Sigmoid colon (tissue), 4 donors: ENCODE results near the gene DCLRE1C.
"Not testable (repeated sequence)": the region's sequence is repeated elsewhere in the genome, so short reads cannot be mapped to it uniquely, and the experiment has no call there.

Experiments
- EP300 ChIP-seq, 4 donors: sonication (generic); formaldehyde crosslinking; IDR thresholded peaks; one replicate each; pipeline ENCODE4 v1.6.1; 2017; ENCODE audit warnings: antibody characterized with exemption in 4 of 4
- POLR2A ChIP-seq, 2 donors: fragments of 450-650 bp; IDR thresholded peaks; one replicate each; pipeline ENCODE4 v1.6.1; 2016; ENCODE audit warnings: antibody characterized with exemption in 2 of 2, mild to moderate bottlenecking in 2 of 2, moderate library complexity in 2 of 2
- POLR2AphosphoS5 ChIP-seq, 4 donors: sonication (generic); formaldehyde crosslinking; IDR thresholded peaks; one replicate each; pipeline ENCODE4 v1.6.1; 2017; ENCODE audit warnings: antibody characterized with exemption in 4 of 4
- TF ChIP-seq, protein P1 (sequence below), 4 experiments: fragments of 450-650 bp in 3 of 4; fragments of 200-600 bp in 1 of 4; IDR thresholded peaks; one replicate each; pipeline ENCODE4 v1.5.1; 2016 to 2019; ENCODE audit warnings: antibody characterized with exemption in 4 of 4, mild to moderate bottlenecking in 3 of 4, moderate library complexity in 2 of 4

DNA sequence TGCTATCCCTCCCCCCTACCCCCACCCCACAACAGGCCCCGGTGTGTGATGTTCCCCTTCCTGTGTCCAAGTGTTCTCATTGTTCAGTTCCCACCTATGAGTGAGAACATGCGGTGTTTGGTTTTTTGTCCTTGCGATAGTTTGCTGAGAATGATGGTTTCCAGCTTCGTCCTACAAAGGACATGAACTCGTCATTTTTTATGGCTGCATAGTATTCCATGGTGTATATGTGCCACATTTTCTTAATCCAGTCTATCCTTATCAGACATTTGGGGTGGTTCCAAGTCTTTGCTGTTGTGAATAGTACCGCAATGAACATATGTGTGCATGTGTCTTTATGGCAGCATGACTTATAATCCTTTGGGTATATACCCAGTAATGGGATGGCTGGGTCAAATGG lies 89.4 kb downstream of the DCLRE1C start:
- TF ChIP-seq, protein P1, sequence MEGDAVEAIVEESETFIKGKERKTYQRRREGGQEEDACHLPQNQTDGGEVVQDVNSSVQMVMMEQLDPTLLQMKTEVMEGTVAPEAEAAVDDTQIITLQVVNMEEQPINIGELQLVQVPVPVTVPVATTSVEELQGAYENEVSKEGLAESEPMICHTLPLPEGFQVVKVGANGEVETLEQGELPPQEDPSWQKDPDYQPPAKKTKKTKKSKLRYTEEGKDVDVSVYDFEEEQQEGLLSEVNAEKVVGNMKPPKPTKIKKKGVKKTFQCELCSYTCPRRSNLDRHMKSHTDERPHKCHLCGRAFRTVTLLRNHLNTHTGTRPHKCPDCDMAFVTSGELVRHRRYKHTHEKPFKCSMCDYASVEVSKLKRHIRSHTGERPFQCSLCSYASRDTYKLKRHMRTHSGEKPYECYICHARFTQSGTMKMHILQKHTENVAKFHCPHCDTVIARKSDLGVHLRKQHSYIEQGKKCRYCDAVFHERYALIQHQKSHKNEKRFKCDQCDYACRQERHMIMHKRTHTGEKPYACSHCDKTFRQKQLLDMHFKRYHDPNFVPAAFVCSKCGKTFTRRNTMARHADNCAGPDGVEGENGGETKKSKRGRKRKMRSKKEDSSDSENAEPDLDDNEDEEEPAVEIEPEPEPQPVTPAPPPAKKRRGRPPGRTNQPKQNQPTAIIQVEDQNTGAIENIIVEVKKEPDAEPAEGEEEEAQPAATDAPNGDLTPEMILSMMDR (IDR thresholded peaks at IDR 0.05), result not testable (repeated sequence)
- TF ChIP-seq POLR2A, EP300, POLR2AphosphoS5 (IDR thresholded peaks at IDR 0.05): not testable (repeated sequence)
